Amniotic epithelial cell (primary cell): ENCODE data around the gene MKRN2.
"Not testable (repeated sequence)": the region's sequence is repeated elsewhere in the genome, so short reads cannot be mapped to it uniquely, and the experiment has no call there.

Source experiments
- DNase-seq: peaks from one replicate; pipeline ENCODE4 v3.0.0-alpha.2; 2010; ENCODE audit warnings: low read depth

MKRN2 gene

GRCh38 chr3:12556690-12557472 lies at the start of gene MKRN2:
Gene MKRN2 (plus strand): TSS chr3:12557087. CDS start chr3:12557151, 64 bp downstream.
- DNase-seq = peak; percentile 75

DNA sequence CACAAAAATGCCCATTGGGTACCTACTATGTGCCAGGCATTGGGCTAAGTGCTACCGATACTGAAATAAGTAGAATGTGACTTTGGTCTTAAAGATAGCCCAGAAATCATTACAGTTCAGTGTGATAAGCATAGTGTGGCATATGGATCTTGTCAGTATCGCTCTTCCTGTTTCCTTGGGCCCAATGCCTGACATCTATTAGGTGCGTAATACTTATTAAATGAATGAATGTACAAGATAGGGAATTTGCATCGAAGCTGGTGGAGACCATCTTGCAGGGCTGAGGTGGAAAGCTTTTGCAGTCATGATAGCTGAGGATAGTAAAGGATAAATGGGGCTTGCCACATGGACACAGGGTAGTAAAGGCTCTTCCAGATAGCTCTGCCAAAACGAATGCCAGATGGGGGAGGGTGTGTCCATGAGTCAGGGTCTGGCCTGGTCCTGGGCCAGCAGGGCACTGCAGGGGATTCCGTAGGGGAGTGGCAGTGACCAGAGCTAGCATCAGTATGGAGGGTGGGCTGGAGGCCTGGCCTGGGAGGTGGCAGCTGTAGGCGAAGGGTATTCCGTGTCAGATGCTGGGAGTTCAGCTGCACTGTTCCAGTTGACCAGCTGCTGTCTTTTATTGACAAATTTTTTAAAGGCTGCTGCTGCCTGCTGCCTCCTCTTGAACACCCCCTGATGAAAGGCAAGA lies 49.2 kb upstream of the MKRN2 start:
- peak; percentile 71 for DNase-seq

GRCh38 chr3:12508291-12508700 lies 48.6 kb upstream of the MKRN2 start:
- peak; percentile 99 for DNase-seq

DNA sequence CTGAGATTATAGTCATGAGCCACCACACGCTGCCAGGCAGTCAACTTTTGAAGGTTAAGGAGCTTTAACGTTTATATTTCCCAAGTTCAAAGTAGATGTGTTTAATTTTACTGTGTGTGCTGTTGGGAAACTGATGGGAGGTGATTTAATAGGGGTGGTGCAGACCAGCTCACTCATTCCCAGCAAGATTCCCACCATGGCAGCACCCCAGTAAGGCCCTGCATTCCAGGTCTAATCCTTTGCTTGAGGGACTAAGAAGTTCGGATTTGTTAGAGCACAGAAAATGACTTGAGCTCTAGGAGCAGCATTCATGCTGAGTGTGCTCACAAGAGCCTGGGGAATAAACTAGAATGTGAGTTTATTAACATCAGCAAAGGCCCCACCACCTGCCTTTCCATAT lies 47.4 kb upstream of the MKRN2 start:
- DNase-seq = peak; percentile 80

- no peak for DNase-seq
These were observed 44.3 kb upstream of the MKRN2 start for GRCh38 chr3:12512534-12513118.

DNA sequence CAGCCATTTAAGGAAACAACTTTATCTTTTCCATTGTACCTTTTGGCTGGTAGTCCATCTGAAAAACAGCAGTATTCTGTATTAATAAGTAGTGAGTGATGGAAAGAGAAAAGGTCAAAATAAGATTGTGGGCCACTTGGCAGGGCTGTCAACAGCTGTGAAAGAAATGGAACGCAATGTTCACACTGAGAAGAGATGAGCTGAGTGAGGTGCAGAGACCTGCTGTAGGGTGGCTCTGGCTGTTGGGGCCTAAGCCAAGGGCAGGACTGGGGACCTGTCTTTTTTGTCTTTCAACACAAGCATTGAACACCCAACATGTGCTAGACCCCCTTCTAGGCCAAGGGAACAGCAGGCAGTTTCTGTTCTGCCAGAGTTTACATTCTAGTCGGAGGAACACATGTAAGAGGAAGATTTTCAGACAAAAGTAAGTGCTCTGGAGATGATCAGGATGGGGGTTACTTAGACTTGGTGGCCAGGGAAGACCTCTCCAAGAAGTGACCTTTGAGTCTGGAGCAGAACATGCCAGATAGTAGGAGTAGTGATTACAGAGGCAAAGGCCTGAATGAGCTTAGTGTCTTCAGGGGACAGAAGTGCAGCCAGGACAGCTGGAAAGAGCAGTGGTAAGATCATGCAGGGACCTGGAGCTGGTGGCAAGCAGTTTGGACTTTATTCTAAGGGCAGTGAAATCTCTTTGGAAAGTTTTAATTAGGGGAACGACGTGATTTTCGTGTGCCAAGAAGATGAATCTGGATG lies 43.0 kb upstream of the MKRN2 start:
- DNase-seq = no peak

DNA sequence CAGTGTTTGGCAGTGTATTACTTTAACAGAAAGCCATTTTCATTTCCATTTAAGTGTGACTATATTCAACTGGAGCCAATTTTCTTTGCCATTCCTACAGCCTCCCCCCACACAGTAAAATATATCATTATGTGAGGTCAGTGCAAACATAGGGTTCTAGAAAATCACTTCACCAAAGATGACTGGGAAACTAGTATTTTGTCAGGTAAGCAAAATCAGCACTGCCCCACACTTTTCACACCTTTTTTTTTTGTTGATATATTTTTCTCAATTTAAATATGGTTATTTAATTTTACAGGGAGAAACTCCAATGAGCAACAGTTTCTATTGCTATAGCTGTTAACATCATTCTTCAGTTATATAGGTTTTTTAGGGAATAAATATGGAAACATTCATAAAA lies 41.3 kb upstream of the MKRN2 start:
- DNase-seq = no peak

DNA sequence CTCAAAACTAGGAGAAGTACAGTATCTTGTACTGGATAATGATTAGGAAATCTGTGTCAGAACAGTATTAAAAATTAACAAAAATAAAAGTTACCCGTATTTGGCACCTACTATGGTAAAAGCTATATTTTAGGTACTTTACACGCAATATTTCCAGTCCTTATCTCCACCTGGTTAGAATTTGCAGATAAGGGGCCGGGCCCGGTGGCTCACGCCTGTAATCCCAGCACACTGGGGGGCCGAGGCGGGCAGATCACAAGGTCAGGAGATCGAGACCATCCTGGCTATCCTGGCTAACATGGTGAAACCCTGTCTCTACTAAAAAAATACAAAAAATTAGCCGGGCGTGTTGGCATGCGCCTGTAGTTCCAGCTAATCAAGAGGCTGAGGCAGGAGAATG lies 40.0 kb upstream of the MKRN2 start:
- no peak for DNase-seq

DNA sequence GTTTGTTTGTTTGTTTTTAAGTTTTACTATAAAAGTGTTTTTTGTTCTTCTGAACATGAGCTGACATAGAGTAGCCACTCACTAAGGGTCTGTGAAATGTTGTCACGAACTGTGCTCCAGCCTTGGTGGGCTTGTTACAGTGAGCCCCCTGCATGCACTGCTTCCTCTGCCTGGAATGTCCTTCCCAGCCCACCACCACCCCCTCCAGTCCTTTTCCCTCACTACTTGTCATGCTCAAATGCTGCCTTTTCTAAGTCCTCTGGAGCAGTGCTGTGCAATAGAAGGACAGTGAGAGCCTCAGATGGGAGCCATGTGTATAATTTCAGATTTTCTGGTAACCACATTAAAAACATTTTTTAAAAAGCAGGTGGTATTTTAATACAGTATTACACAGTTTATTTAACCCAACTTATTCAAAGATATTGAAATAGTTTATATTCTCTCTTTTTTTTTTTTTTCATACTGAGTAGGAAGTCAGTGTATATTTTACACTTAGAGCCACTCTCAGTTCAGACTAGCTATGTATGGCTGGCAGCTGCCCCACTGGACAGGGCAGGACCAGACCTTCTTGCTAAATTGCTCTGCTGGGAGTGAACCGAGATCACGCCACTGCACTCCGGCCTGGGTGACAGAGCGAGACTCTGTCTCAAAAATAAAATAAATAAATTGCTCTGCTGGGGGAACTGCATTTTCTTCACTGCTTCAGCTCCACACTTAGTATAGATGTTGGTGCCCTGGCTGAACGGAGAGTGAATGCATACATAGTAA lies 38.4 kb upstream of the MKRN2 start:
- no peak for DNase-seq

DNA sequence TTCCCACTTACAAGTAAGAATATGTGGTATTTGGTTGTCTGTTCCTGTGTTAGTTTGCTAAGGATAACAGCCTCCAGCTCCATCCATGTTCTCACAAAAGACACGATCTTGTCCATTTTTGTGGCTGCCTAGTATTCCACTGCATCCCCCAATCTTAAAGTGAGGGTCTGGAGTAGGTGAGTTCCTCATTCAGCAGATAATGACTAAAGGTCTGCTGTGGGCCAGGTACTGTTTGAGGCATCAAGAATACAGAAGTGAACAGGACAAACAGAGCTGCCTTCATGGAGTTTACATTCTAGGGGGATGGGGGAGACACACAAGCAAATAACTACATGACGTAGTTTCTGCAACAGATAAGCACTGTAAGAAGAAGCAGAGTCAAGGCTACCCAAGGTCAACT lies 35.9 kb upstream of the MKRN2 start:
- DNase-seq = no peak

GRCh38 chr3:12522721-12523120 lies 34.2 kb upstream of the MKRN2 start:
- DNase-seq = no peak

- DNase-seq = no peak
These were observed 29.1 kb upstream of the MKRN2 start for GRCh38 chr3:12527757-12528143.

DNA sequence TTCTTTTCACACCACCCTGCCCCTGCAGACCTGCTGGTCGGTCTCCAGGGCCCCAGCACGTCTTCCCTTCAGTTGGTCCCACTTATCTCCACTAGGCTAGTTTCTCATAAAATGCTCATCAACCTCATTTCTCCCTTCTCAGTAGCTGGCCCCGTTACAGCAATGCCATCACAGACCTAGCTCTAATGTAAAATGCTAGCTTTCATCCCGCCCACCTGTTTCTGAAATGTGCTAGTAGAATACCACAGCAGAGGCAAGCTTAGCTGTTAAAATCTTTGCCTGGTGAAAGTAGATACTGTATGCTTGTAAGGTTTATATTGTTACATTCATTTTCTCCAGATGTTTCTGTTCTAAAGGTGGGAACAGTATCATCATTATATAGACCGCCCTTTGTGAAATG lies 24.7 kb upstream of the MKRN2 start:
- DNase-seq = no peak

DNA sequence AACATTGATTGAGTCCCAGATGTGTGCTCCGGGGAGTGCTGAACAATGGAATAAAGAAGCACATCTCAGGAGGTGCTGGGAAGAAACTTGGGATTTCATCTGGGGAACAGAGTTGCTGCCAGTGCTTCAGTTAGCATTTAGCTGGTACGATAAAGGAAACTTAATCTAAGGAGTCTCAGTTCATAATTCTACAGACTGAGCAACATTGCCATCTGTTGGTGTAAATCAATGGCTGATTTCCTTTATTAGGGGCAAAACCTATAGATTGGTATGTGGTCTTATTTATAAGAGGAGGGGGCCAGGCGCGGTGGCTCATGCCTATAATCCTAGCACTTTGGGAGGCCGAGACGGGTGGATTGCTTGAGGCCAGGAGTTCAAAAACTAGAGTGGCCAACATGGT lies 20.5 kb upstream of the MKRN2 start:
- peak; percentile 21 for DNase-seq

DNA sequence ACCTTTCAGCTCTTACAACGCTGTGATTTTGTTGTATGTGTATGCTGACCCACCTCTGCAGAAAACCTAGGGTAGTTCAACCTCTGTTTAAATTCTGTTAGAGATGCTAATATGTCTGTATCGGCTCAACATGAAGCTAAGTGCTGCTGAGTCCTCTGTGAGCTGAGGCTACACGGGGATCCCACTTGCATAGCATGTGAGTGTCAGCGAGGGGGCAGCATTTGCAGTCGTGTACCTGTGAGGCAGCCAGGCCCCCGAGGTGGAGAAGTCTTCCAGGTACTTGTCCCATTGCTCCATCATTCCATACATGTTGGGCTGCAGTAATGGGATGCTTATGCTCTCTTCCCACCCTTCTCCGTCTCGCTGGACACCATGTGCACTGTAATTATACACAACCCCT lies 15.3 kb upstream of the MKRN2 start:
- DNase-seq = no peak

DNA sequence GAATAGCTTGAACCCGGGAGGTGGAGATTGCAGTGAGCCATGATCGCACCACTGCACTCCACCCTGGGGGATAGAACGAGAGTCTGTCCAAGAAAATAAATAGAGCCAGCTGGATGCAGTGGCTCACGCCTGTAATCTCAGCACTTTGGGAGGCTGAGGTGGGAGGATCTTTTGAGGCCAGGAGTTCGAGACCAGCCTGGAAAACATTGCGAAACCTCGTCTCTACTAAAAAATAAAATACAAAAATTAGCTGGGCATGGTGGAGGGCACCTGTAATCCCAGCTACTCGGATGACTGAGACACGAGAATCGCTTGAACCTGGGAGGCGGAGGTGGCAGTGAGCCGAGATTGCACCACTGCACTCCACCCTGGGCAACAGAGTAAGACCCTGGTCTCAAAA lies 13.4 kb upstream of the MKRN2 start:
- not testable (repeated sequence) for DNase-seq

- DNase-seq = no peak
These were observed 12.0 kb upstream of the MKRN2 start for GRCh38 chr3:12544652-12545472.

GRCh38 chr3:12545473-12545791 lies 11.5 kb upstream of the MKRN2 start, which contains the start of gene MKRN2OS:
Gene MKRN2OS (minus strand): TSS chr3:12545499. CDS start chr3:12545464, 35 bp downstream.
- no peak for DNase-seq

DNA sequence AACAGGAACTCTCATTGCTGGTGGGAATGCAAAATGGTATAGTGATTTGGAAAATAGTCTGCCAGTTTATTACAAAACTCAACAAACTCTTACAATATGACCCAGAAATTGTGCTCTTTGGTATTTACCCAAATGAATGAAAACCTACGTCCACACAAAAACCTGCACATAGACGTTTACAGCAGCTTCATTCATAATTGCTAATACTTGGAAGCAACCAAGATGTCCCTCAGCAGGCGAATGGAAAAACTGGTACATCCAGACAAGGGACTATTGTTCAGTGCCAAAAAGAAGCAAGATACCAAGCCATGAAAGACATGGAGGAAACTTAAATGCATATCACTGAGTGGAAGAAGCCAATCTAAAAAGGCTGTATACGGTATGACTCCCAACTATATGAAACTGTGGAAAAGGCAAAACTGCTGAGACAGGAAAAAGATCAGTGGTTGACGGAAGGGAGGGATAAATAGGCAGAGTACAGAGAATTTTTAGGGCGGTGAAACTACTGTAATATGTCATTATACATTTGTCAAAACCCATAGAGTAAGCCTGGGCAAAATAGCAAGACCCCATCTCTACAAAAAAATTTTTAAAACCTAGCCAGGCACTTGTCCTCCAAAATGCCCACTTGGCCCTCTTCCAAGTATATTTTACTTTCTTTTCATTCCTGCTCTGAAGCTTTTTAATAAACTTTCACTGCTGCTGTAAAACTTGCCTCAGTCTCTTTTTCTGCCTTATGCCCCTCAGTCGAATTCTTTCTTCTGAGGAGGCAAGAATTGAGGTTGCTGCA lies 6.7 kb upstream of the MKRN2 start:
- DNase-seq = no peak

GRCh38 chr3:12553921-12554391 lies 2.9 kb upstream of the MKRN2 start:
- peak; percentile 18 for DNase-seq
